ENCODE measurements around the gene ACLY. TPM values are rescaled to one million over a fixed set of nuclear protein-coding genes. Genes with fewer than 3 reads are reported as not detected.
A peak's percentile ranks its signal among the peaks of the same experiment; 100 is the strongest.

ACLY gene
- total RNA-seq, 1 donor, result 273 TPM

- Histone ChIP-seq H3K9me3 (ENCODE audit: low read depth, low read length) (no peaks in the 10 kb centered on the region), H3K4me3 (ENCODE audit: insufficient read depth, low read length) (no peak overlapping the region), H3K79me2 (ENCODE audit: insufficient read depth, low read length) (no peaks in the 10 kb centered on the region), H4K20me1 (ENCODE audit: insufficient read depth, low read length) (no peaks in the 10 kb centered on the region), H3K27me3 (ENCODE audit: insufficient read depth, low read length) (no peaks in the 10 kb centered on the region), H3K4me1 (ENCODE audit: insufficient read depth, low read length) (peaks cover 9% of the 10 kb centered on the region), H3K27ac (ENCODE audit: low read depth, low read length) (no peak overlapping the region), H3K36me3 (ENCODE audit: insufficient read depth, low read length) (no peaks in the 10 kb centered on the region), H3K4me2 (ENCODE audit: insufficient read depth, low read length) (peak overlapping the region; percentile 83), H2AFZ (ENCODE audit: low read length) (peak overlapping the region; percentile 89)
- no peak for DNase-seq (ENCODE audit: insufficient read length, low spot score, missing footprints)
- TF ChIP-seq CTCF (IDR thresholded peaks at IDR 0.05; ENCODE audit: extremely low read depth, low read depth, low read length), result no peak
These were observed 10.0 kb upstream of the ACLY start for GRCh38 chr17:41928693-41929251.

- no peak for DNase-seq (ENCODE audit: insufficient read length, low spot score, missing footprints)
- Histone ChIP-seq H3K27me3 (ENCODE audit: insufficient read depth, low read length) (no peaks in the 10 kb centered on the region), H3K36me3 (ENCODE audit: insufficient read depth, low read length) (no peaks in the 10 kb centered on the region), H4K20me1 (ENCODE audit: insufficient read depth, low read length) (no peaks in the 10 kb centered on the region), H2AFZ (ENCODE audit: low read length) (no peak overlapping the region), H3K4me3 (ENCODE audit: insufficient read depth, low read length) (no peak overlapping the region), H3K4me1 (ENCODE audit: insufficient read depth, low read length) (peaks cover 7% of the 10 kb centered on the region), H3K79me2 (ENCODE audit: insufficient read depth, low read length) (no peaks in the 10 kb centered on the region), H3K27ac (ENCODE audit: low read depth, low read length) (no peak overlapping the region), H3K4me2 (ENCODE audit: insufficient read depth, low read length) (no peak overlapping the region), H3K9me3 (ENCODE audit: low read depth, low read length) (no peaks in the 10 kb centered on the region)
- no peak for TF ChIP-seq CTCF (IDR thresholded peaks at IDR 0.05; ENCODE audit: extremely low read depth, low read depth, low read length)
These were observed 7.3 kb upstream of the ACLY start for GRCh38 chr17:41925991-41926590.

GRCh38 chr17:41920580-41920955, 1.8 kb upstream of the ACLY start:
- no peak overlapping the region for H3K4me2 ChIP-seq (ENCODE audit: insufficient read depth, low read length)
- no peak for TF ChIP-seq CTCF (IDR thresholded peaks at IDR 0.05; ENCODE audit: extremely low read depth, low read depth, low read length)
- no peak for DNase-seq (ENCODE audit: insufficient read length, low spot score, missing footprints)
- H3K79me2 ChIP-seq (ENCODE audit: insufficient read depth, low read length), result peaks cover 31% of the 10 kb centered on the region
- H3K36me3 ChIP-seq (ENCODE audit: insufficient read depth, low read length), result peaks cover 4% of the 10 kb centered on the region
- H3K27ac ChIP-seq (ENCODE audit: low read depth, low read length), result no peak overlapping the region
- no peaks in the 10 kb centered on the region for H3K9me3 ChIP-seq (ENCODE audit: low read depth, low read length)
- H3K4me3 ChIP-seq (ENCODE audit: insufficient read depth, low read length), result no peak overlapping the region
- H3K27me3 ChIP-seq (ENCODE audit: insufficient read depth, low read length), result no peaks in the 10 kb centered on the region
- peaks cover 30% of the 10 kb centered on the region for H3K4me1 ChIP-seq (ENCODE audit: insufficient read depth, low read length)
- H2AFZ ChIP-seq (ENCODE audit: low read length), result no peak overlapping the region
- H4K20me1 ChIP-seq (ENCODE audit: insufficient read depth, low read length), result peaks cover 27% of the 10 kb centered on the region

- peak overlapping the region; percentile 76 for H3K4me2 ChIP-seq (ENCODE audit: insufficient read depth, low read length)
- no peaks in the 10 kb centered on the region for H3K27me3 ChIP-seq (ENCODE audit: insufficient read depth, low read length)
- H3K4me3 ChIP-seq (ENCODE audit: insufficient read depth, low read length), result no peak overlapping the region
- peaks cover 4% of the 10 kb centered on the region for H3K36me3 ChIP-seq (ENCODE audit: insufficient read depth, low read length)
- no peaks in the 10 kb centered on the region for H3K9me3 ChIP-seq (ENCODE audit: low read depth, low read length)
- H3K4me1 ChIP-seq (ENCODE audit: insufficient read depth, low read length), result peaks cover 36% of the 10 kb centered on the region
- H3K27ac ChIP-seq (ENCODE audit: low read depth, low read length), result no peak overlapping the region
- no peak overlapping the region for H2AFZ ChIP-seq (ENCODE audit: low read length)
- no peak for DNase-seq (ENCODE audit: insufficient read length, low spot score, missing footprints)
- TF ChIP-seq CTCF (IDR thresholded peaks at IDR 0.05; ENCODE audit: extremely low read depth, low read depth, low read length), result no peak
- H4K20me1 ChIP-seq (ENCODE audit: insufficient read depth, low read length), result peaks cover 32% of the 10 kb centered on the region
- H3K79me2 ChIP-seq (ENCODE audit: insufficient read depth, low read length), result peaks cover 37% of the 10 kb centered on the region
These were observed 1.3 kb upstream of the ACLY start for GRCh38 chr17:41919840-41920579.
